IPS-18c (cell line): Measurements from ENCODE around the gene NBPF3.
"Not testable (repeated sequence)": the region's sequence is repeated elsewhere in the genome, so short reads cannot be mapped to it uniquely, and the experiment has no call there.

ENCODE experiments used
- H3K4me3 ChIP-seq: 2 replicates; pipeline ENCODE4 v1.7.0; 2013; ENCODE audit warnings: low read depth, mild to moderate bottlenecking, low read length, moderate library complexity; ENCODE audit not compliant: insufficient read depth
- H3K9me3 ChIP-seq: one replicate; pipeline ENCODE4 v1.6.1; 2013; ENCODE audit warnings: mild to moderate bottlenecking, low read length, moderate library complexity; ENCODE audit not compliant: control insufficient read depth, insufficient read depth

The NBPF3 gene

GRCh38 chr1:21469581-21469980, 29.6 kb downstream of the NBPF3 start:
- no peaks in the 10 kb centered on the region for H3K9me3 ChIP-seq
- H3K4me3 ChIP-seq = no peak overlapping the region

GRCh38 chr1:21472861-21473260, 32.9 kb downstream of the NBPF3 start:
- H3K4me3 ChIP-seq = no peak overlapping the region
- no peaks in the 10 kb centered on the region for H3K9me3 ChIP-seq

- Histone ChIP-seq H3K9me3 (no peaks in the 10 kb centered on the region), H3K4me3 (no peak overlapping the region)
Observed at GRCh38 chr1:21478356-21478755, 38.4 kb downstream of the NBPF3 start.

GRCh38 chr1:21483881-21484280, 43.9 kb downstream of the NBPF3 start:
- not testable (repeated sequence) for H3K4me3 ChIP-seq, H3K9me3 ChIP-seq

GRCh38 chr1:21489146-21489545, 49.2 kb downstream of the NBPF3 start:
- Histone ChIP-seq H3K4me3 (no peak overlapping the region; the same call in 1 of the 2 replicates), H3K9me3 (peaks cover 3% of the 10 kb centered on the region)

GRCh38 chr1:21490774-21491487, 51.0 kb downstream of the NBPF3 start:
- H3K9me3 ChIP-seq = peaks cover 3% of the 10 kb centered on the region
- no peak overlapping the region for H3K4me3 ChIP-seq

GRCh38 chr1:21491488-21492355, 51.8 kb downstream of the NBPF3 start:
- Histone ChIP-seq H3K9me3 (peaks cover 3% of the 10 kb centered on the region), H3K4me3 (no peak overlapping the region)

GRCh38 chr1:21492356-21492625, 52.4 kb downstream of the NBPF3 start:
- peaks cover 3% of the 10 kb centered on the region for H3K9me3 ChIP-seq
- H3K4me3 ChIP-seq = no peak overlapping the region

GRCh38 chr1:21494196-21494595, 54.3 kb downstream of the NBPF3 start:
- Histone ChIP-seq H3K4me3 (no peak overlapping the region), H3K9me3 (peaks cover 3% of the 10 kb centered on the region)

GRCh38 chr1:21495225-21495820, 55.4 kb downstream of the NBPF3 start:
- H3K9me3 ChIP-seq = peaks cover 3% of the 10 kb centered on the region
- no peak overlapping the region for H3K4me3 ChIP-seq

GRCh38 chr1:21496063-21496462, 56.1 kb downstream of the NBPF3 start:
- no peaks in the 10 kb centered on the region for H3K9me3 ChIP-seq
- no peak overlapping the region for H3K4me3 ChIP-seq

- Histone ChIP-seq H3K4me3 (no peak overlapping the region), H3K9me3 (no peaks in the 10 kb centered on the region)
Observed at GRCh38 chr1:21496886-21497285, 56.9 kb downstream of the NBPF3 start.

GRCh38 chr1:21497466-21498061, 57.6 kb downstream of the NBPF3 start:
- H3K9me3 ChIP-seq = no peaks in the 10 kb centered on the region

GRCh38 chr1:21499283-21499950, 59.5 kb downstream of the NBPF3 start:
- peaks cover 5% of the 10 kb centered on the region for H3K9me3 ChIP-seq

More at GRCh38 chr1:21497466-21498061, 57.6 kb downstream of the NBPF3 start:
- no peak overlapping the region for H3K4me3 ChIP-seq

GRCh38 chr1:21503706-21504377, 63.9 kb downstream of the NBPF3 start:
- H3K9me3 ChIP-seq = peaks cover 5% of the 10 kb centered on the region

More at GRCh38 chr1:21499283-21499950, 59.5 kb downstream of the NBPF3 start:
- H3K4me3 ChIP-seq = no peak overlapping the region

GRCh38 chr1:21506804-21507203, 66.9 kb downstream of the NBPF3 start:
- H3K4me3 ChIP-seq = no peak overlapping the region
- H3K9me3 ChIP-seq = peaks cover 5% of the 10 kb centered on the region

More at GRCh38 chr1:21503706-21504377, 63.9 kb downstream of the NBPF3 start:
- H3K4me3 ChIP-seq = no peak overlapping the region
